ENCODE measurements around the gene DACH2. TPM values are rescaled to one million over a fixed set of nuclear protein-coding genes. Genes with fewer than 3 reads are reported as not detected.

The DACH2 gene
- total RNA-seq, 4 donors from 2014 or later = 0.15 TPM; not detected in 3

DNA sequence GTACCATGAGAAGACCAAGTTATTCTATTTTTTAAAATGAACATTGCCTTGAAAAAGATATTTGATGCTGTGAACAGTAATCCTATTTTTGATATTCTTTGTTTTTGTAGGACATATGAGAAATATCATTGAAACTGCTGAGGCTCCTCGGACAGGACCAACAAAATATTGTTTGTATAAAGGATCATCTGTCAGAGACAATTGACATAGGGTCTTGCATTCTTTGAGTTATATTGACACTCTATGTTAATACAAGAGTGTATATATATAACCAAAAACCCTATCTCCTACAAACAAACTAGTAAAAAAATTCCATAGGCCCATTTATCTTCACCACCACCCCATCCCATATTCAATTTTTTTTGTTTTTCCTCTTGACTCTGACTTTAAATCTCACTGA is 222.7 kb downstream of the DACH2 start:
- no peak for DNase-seq (ENCODE audit: low spot score in 2 of 2)
- 76 to 78% methylated on average over 1 of the region's 1 CpG for WGBS, 2 donors

DNA sequence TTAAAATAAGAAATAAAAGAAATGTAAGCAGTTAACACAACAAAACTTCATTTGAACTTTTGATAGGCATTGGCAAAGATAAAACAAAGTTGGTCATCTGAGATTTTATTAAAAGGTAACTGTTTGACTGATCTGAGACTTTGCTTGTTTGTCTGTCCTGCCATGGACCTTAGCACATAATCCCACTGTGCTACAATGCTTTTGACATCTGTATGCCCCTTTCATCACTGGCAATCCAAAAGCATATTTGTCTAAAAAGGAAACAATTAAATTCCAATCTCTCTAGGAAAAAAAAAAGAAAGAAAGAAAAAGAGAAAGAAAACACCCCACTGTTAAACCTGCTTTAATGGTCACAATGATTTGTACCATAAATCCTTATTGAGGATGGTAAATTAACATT is 231.0 kb downstream of the DACH2 start:
- intact Hi-C loops (cut with DNase I; ENCODE audit: low total_unique reads) = no loop called here
- no peak overlapping the region for H3K4me3 ChIP-seq (ENCODE audit: low read depth, poor library complexity, severe bottlenecking)
- DNase-seq (ENCODE audit: low spot score in 2 of 2) = no peak
- TF ChIP-seq, protein P1, sequence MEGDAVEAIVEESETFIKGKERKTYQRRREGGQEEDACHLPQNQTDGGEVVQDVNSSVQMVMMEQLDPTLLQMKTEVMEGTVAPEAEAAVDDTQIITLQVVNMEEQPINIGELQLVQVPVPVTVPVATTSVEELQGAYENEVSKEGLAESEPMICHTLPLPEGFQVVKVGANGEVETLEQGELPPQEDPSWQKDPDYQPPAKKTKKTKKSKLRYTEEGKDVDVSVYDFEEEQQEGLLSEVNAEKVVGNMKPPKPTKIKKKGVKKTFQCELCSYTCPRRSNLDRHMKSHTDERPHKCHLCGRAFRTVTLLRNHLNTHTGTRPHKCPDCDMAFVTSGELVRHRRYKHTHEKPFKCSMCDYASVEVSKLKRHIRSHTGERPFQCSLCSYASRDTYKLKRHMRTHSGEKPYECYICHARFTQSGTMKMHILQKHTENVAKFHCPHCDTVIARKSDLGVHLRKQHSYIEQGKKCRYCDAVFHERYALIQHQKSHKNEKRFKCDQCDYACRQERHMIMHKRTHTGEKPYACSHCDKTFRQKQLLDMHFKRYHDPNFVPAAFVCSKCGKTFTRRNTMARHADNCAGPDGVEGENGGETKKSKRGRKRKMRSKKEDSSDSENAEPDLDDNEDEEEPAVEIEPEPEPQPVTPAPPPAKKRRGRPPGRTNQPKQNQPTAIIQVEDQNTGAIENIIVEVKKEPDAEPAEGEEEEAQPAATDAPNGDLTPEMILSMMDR (IDR thresholded peaks at IDR 0.05) = no peak
- no peak for TF ChIP-seq POLR2A (IDR thresholded peaks at IDR 0.05)

More for the DNA sequence above, 222.7 kb downstream of the DACH2 start:
- TF ChIP-seq, protein P1 (IDR thresholded peaks at IDR 0.05) = no peak
- TF ChIP-seq POLR2A (IDR thresholded peaks at IDR 0.05) = no peak
- intact Hi-C loops (cut with DNase I; ENCODE audit: low total_unique reads) = no loop called here
- no peak overlapping the region for H3K4me3 ChIP-seq (ENCODE audit: low read depth, poor library complexity, severe bottlenecking)

DNA sequence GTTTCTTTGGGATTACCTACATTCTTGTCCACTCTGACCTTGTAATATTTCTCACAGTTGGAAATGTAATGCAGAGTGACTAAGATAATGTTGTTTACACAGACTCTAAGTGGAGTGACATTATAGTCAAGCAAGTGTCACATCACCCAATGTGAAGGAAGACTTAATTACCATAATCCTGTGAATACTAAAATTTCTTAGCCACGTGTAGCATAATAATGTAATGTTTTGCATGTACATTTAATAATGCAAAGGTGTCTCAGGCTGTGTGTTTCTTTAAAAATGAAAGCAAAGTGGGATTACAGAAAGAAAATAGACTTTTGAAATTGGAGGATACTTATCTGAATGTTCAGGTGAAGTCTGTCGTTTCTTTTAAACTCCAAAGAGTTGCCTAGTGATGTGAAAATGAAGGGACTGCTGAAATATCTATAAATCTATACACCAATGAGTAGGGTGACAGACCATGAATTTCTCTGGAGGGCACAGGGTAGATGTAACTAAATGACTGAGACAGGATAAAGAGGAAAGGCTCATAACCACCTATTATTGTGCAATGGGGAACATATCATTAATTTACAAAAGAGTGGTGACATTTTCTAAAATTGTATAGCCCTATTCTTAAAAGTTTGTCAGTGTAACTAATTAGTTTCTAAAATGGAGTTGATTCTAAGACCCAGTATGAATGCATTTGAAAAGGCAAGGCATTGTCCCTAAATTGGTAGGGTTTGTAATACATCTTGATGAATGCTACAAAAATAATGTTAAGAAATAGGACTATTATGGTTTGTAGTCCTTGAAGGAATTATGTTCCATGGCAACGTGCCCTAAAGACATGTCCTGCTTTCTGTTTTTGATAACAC is 235.7 kb downstream of the DACH2 start:
- DNase-seq (ENCODE audit: low spot score in 2 of 2) = no peak
- TF ChIP-seq POLR2A (IDR thresholded peaks at IDR 0.05) = no peak
- TF ChIP-seq, protein P1 (IDR thresholded peaks at IDR 0.05) = no peak
- intact Hi-C loops (cut with DNase I; ENCODE audit: low total_unique reads) = no loop called here
- H3K4me3 ChIP-seq (ENCODE audit: low read depth, poor library complexity, severe bottlenecking) = no peak overlapping the region
- 32 to 37% methylated on average over 3 of the region's 3 CpGs for WGBS, 2 donors

DNA sequence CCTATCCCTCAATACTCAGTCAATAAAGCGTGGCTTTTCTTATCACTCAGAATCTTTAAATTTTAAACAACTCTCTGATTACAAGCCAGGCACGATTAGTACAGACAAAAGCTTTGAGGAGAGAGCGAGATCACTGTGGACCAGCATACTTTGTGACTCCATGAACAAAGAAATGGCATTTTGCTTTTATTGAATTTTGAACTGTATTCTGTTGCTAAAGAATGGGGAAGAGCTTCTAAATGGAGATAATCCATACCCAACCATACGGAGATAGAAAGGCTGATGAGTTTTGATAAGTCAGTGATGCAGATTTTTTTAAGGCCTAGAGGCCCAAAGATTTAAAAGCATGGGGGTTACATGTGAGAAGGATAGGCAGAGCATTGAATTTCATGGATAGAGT is 259.1 kb downstream of the DACH2 start:
- TF ChIP-seq, protein P1 (IDR thresholded peaks at IDR 0.05) = no peak
- no peak for TF ChIP-seq POLR2A (IDR thresholded peaks at IDR 0.05)
- no peak for DNase-seq (ENCODE audit: low spot score in 2 of 2)
- 62 to 81% methylated on average over 4 of the region's 4 CpGs for WGBS, 2 donors
- intact Hi-C loops (cut with DNase I; ENCODE audit: low total_unique reads) = no loop called here
- H3K4me3 ChIP-seq (ENCODE audit: low read depth, poor library complexity, severe bottlenecking) = no peak overlapping the region

DNA sequence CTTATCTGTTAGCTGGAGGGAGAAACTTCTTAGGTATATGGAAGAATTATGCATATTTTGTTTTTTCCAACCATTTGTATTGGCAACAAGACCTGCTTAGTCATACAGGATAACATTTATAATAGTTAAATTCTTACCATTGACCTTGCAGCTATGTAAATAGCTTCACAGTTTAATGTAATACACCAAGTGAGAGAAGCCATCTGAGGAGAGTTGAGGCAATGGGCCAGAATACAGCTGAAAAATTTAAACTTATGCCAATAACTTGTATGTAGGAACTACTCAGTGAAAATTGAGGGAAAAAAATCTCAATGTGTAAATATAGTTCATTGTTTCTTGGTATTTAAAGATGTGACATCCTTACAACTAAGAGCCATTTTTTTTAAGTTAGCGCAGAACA is 273.5 kb downstream of the DACH2 start:
- no peak for TF ChIP-seq POLR2A (IDR thresholded peaks at IDR 0.05)
- TF ChIP-seq, protein P1 (IDR thresholded peaks at IDR 0.05) = no peak
- WGBS, 2 donors = 82% methylated on average over 1 of the region's 1 CpG
- DNase-seq (ENCODE audit: low spot score in 2 of 2) = no peak
- H3K4me3 ChIP-seq (ENCODE audit: low read depth, poor library complexity, severe bottlenecking) = no peak overlapping the region
- intact Hi-C loops (cut with DNase I; ENCODE audit: low total_unique reads) = no loop called here

DNA sequence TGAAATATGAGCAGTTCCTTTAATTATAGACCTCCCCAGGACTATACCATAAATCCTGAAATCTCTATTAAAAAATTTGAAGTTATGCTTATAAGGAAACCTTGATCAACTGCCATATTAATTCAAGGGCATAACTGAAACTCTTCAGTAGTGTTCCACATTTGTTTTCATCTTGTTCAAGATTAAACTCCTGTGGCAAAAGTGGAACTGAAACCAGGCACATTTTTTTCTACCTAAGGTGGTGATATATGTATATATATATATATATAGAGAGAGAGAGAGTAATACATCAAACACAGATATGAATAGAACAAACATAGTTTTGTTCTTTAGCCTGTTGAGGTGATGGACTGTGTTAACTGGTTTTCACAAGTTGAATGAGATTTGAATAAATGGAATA is 287.9 kb downstream of the DACH2 start:
- TF ChIP-seq POLR2A (IDR thresholded peaks at IDR 0.05) = no peak
- TF ChIP-seq, protein P1 (IDR thresholded peaks at IDR 0.05) = no peak
- intact Hi-C loops (cut with DNase I; ENCODE audit: low total_unique reads) = no loop called here
- no peak for DNase-seq (ENCODE audit: low spot score in 2 of 2)
- no peak overlapping the region for H3K4me3 ChIP-seq (ENCODE audit: low read depth, poor library complexity, severe bottlenecking)

Measured in lower leg skin (tissue), 4 donors.